HG03439 (cell line): ENCODE data around the gene GUCY1A1.

Experiments used
- ATAC-seq: cut with Tn5 transposase; IDR thresholded peaks from one replicate; pipeline ENCODE4 v1.9.1; 2021; ENCODE audit warnings: mild to moderate bottlenecking, moderate library complexity; ENCODE audit not compliant: unreplicated experiment

GUCY1A1 gene

DNA sequence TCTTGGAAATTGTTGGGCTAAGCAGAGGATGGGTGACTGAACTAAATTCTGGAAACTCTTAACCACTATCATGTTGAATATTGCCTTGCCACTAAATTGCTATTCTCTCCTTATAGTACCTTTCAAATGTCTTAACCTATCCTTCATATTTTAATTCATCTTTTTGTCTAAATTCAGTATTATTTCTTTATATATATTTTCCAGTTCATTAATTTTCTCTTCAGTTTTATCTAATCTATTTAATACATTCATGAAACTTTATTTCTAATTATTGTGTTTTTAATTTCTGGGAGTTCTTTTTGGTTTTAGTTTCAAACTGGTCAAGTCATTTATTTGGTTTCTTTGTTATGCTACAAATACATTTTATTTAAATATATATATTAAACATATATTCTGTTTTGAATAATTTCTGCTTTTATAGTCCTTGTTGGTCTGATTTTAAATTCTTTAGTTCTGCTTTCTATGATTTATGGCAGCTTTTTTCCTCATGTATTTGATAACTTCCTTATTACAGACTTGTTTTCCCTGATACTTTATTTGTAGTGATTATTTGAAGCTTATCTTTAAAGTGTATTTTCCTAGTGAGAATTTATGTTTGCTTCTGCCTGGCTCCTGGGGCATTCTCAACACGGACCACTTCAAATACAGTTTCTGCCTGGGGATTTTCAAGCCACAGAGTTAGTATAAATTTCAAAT, 8.5 kb upstream of the GUCY1A1 start:
- no peak for ATAC-seq

DNA sequence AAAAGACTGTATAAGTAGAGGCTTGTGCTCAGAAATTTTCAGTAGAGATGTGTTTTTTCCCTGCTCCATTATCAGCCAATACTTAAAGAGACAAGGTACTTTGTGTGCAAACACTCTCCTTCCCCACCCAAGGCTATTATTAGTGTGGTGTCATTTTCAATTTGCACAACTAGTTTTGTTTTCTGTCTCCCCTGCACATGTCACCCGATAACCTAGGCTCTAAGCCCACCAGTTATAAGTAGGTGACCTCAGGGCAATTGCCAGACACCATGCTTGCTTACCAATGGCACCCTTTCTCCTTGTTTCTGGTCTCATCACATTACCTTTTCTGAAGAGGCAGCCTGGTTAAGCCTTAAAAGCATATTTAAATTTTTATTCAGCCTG, 8.0 kb upstream of the GUCY1A1 start:
- no peak for ATAC-seq

DNA sequence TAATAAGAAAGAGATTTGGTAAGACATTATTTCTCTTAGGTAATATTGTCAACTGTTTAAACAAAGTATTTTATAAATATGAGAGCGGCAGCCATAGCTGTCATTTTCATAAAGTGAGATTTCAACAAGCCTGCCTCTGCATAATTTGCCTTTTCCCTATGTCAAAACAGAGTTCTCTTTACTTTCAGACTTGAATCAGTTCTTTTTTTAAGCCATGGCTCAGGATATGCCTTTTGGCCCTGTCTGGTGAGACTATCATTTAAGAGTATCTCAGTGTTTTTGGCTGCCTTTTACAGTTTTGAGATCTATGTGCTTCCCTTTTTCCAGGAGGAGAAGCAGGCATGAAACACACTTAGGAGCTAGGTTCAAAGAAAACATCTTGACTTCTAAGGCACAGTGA, 7.5 kb upstream of the GUCY1A1 start:
- no peak for ATAC-seq

DNA sequence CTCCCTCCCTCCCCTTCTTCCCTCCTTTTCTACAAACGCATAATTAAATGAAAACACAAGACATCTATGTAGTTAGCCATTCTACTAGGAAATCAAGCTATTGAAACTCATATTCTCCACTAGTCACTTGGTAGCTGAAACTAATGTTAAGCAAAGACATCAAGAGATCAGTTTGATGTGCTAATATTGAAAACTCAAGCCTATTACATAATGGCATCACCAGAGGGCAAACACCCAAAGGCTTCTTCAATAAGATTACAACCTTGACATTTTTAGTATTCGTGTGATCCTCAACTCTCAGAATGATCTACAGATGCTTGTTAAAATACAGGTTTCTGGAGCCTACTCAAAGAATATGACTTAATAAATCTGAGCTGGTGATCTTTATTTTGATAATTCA, 6.2 kb upstream of the GUCY1A1 start:
- ATAC-seq: no peak

DNA sequence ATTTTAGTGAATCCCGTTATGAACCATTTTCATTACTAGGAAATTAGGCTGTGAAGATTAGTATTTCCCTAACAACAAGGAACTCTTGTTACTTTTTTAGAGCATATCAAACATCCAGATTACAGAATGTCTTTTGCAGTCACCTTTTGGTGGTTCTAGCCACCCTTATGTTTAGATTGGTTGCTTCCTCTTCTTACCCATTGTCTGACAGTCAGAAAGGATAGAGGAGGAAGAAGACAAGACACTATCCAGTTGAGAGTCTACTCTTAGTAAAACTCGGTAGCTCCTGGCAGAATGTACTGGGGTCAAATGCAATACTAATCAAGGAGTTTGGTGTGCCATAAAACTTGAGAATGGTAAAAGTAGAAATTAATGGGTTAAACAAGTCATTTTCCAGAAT, 1.6 kb upstream of the GUCY1A1 start:
- ATAC-seq: no peak

DNA sequence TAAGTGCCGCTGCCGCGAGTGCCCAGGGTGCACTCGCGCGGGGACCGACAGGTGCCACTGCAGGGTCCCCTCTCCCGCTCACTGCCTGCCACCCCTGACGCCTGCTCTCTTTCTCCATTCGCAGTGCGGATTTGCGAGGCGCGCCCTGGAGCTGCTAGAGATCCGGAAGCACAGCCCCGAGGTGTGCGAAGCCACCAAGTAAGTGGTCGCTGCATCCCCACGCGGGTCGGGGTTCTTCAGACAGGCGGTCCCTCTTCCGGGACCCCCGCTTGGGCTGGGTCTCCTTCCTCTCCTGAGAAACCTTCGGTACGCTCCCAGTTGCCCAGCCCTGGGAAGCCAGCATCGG, 547 bp downstream of the GUCY1A1 start:
- peak; percentile 52 for ATAC-seq

DNA sequence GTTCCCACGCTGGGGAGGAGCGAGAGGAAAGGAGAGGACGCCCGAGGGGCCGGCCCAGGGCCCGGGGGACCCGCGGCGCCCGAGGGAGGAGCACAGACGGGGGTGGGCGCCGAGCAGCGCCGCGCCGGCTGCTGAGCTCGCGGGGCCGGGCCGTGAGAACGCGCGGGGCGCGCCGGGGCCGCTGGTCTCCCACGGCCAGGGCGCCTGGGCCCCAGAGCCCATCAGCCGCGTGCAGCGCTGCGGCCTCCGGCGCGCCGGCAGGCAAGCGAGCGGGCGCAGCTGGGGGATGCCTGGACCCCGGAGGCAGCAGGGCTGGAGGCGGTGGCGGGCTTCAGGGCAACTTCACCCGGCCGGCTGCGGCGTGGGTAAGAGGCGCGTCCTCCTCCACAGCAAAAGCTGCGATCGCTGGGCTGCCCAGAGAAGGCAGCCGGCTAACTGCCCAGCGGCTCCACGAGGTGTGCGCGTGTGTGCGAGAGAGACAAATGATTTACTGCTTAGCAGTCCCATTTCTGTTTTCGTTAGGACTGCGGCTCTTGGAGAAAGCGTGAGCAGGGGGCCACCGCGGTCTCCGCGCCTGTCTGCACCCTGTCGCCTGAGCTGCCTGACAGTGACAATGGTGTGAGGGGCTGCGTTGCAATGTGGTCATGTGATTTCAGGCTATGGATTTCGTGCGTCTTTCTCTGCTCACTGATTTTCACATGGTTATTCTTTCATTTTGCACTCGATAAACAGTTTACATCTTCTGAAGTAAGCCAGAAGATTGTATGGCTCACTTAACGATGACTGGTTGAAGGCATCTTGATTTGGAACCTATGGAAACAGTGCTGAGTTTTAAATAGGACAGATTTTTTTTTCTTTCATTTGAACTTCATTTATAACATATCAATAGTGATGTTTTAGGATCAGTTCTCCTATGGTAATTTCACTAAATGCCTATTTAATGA, 1.2 kb downstream of the GUCY1A1 start:
- ATAC-seq: peak; percentile 54

DNA sequence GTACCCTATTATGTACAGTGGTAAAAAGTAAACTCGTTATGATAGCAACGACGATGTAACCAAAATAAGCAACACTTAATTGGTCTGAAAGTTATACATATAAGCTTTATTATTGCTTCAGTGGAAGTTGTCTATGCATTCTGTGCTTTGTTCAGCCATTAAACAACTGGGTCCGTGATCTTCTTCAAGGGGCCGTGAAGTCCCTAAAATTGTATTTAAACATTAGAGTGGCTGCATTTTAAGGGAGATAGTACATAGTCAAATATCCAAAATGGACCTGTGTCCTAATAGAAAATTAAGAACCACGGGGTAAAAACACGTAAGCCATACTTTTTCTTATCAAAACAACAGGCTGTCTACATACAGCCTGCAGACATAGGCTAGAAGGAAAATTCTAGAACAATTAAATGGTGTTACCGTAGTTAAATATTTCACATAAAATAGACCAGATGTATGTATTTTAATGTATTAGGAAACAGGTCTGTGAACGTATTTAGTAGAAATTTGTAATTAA, 2.1 kb downstream of the GUCY1A1 start:
- no peak for ATAC-seq

DNA sequence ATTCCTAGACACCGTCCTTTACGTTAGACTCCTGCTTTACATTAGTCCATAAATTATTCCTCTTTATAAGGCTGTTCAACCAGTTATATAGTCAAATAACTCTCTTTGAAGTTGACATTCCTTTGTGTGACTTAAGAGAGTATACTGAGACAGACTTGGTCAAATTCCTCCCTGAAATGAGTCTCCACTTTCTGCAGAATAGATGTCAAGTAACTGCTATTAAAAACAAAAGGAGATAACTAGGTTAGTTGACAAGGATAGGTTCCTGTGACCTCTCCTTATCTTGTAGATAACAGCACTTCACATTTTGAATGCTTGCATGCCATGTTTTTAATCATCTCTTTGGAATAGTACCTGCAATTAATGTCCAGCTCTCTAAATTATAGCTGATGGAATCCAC, 5.7 kb downstream of the GUCY1A1 start:
- no peak for ATAC-seq

DNA sequence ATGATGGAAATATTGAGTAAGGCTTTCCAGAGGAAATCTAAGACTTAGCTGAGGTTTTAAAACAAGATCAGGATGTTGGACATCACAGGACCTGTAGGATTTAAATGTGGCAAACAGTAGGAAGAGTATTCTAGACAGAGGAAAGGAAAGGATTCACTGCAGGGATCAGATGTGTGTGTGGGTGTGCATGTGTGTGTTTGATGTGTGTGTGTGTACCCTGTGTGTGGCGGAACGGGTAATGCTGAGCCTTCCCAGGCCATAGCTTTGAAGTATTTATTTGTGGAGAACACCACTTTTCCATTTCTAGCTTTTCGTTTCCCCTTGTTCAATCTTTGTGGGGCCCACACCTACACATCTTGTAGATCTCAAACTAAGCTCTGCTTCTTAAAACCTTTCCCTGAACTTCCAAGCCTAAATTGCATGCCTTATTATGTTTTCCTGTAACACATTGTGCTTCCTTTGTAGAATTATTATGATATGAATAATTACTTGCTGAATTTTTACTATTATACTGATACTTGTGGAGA, 6.9 kb downstream of the GUCY1A1 start:
- no peak for ATAC-seq

DNA sequence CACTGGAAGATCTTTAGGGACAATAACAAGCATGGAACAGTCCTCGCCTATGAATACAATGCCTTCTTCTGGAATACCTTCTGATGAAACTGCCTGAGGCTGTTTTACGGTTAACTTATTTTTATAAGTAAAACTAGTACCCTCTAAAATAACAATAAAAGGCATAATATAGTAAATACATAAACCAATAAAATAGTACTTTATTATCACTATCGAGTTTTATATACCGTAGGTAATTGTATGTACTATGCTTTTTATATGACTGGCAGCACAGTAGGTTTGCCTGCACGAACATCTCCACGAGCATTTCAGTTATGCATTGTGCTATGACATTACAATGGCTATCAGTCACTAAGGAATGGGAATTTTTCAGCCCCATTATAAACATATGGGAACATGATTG, 8.0 kb downstream of the GUCY1A1 start:
- no peak for ATAC-seq

DNA sequence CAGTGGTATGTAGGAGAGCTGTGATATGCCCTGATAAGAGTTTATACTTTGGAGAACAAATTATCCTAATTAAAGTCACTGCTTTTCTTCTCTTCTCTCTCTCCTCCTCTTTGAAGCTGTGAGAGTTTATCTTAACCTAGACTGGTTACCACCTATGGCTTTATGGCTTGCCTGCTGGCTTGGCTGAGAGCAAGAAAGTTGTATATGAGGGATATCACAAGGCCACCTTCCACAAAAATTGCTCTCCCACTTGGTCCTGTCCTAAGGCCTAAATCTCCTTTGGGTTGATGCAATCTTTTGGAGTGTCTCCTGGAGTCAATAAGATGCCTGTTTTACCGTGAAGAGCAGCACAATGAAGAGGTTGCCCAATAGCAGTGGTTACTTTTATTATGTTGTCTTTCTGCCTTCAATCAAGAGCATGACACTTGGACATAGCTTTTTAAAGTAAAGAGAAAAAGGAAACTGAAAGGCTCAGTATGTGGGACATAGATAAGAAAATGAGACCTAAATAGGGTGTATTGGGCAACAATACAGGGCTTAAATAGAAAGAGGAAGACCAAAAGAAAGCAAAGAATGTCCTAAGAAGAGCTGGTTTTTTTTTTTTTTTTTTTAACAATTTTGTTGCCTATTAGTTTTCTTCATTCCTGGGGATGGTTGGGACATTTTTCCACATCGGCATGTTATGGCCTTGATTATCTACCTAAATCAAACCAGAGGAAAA, 9.2 kb downstream of the GUCY1A1 start:
- ATAC-seq: peak; percentile 82

DNA sequence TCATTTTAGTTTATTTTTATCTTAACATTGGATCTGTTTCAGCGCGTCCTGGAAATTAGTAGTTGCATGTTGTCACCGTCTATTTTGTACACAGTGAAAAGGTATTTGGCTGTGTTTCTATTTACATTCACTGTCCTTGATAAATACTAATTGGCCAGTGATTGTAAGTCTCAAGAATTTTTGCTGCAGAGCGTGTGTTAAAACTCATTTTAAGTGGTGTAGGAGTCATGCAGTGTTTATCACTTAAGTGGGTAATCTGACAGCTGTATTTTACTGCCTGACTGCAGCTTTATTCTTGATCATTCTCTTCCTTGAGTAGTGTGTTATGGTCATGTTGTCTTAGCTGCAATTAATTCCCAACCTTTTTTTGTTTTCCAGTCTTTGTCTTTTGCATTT, 9.8 kb downstream of the GUCY1A1 start:
- ATAC-seq: no peak

DNA sequence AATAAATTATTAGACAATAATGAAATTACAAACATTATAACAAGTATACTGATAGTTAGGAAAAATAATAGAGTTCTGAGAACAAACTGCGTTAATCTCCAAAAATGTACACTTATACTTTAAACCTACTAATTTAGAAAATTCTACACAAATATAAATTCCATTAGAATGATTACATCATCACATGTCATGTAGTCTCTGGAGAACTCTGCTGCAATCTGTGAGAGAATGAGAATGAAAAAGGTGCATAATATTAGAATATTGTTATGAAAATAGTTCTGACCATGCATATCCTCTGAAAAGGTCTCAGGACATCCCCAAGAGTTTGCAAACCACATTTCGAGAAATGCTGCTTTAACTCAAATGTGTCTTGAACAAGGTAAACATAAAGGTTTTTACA, 11.4 kb downstream of the GUCY1A1 start:
- no peak for ATAC-seq

DNA sequence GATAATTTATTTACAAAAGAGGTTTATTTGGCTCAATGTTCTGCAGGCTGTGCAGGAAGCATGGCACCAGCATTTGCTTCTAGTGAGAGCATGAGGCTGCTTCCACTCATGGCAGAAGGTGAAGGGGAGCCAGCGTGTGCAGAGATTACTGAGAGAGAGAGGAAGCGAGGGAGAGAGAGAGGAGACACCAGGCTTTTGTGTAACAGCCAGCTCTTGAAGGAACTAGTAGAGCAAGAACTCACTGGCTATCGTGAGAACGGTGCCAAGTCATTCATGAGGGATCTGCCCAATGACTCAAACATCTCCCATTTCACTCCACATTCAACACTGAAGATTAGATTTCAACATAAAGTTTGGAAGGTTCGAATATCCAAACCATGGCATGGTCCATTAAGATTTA, 12.7 kb downstream of the GUCY1A1 start:
- no peak for ATAC-seq

DNA sequence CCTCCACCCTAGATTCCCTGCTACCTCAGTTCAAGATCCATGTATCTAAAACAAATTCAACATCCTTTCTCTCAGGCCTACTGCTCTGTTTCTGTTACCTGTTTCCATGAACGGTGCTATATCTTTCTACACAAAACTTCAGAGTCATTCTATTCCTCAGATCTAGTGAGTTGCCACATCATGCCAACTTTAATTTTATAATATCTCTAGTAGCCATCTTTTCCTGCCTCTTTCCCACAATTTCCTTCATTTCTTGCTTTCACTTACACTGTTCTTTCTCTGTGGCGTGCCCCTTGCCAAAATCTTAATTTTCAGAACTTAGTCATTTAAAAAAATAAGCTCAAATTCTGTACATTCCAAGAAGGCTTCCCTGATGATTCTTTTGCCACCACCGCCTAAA, 15.2 kb downstream of the GUCY1A1 start:
- ATAC-seq: no peak

DNA sequence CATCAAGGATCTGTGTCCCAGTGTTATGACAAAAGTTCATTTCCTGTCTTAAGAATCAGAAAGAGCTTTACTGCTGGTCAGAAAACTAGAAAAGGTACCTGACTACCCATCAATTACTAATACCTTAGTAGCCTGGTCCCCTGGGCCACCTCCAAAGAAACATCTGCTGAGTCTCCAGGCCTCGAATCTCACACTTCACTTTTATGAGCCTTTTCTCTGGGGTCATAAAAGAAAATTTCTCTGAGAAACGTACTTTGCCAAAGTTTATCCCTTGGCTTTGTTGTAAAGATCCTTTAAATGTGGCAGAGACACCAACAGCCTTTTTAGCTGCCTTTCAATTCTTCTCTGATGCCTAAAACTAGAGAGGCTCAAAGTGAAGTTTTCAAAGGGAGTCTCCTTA, 17.8 kb downstream of the GUCY1A1 start:
- no peak for ATAC-seq

DNA sequence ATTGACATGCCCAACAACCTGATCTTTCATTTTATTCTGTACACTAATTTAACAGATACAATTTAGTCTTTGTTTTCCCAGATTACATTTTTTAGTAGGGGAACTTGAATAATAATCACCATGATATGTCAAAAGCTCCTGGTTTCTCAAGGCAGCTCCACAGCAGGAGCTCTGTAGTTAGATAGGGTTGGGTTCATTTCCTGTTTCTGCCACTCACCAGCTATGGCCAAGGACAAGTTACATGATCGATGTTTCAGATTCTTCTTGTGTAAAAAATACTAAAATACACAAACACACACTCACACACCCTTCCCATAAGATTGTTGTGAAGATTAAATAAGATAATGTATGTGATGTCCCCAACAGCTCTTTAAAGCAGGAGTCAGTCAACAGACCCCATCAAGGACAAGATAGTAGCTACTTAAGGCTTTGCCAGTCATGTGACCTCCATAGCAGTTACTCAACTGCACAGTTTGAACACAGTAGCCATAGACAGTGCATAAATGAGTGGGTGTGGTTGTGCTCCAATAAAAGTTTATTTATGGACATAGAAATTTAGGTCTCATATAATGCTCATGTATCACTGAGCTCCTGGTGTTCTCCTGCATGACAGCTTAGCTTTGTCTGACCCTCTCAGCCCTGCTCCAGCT, 18.4 kb downstream of the GUCY1A1 start:
- ATAC-seq: no peak

DNA sequence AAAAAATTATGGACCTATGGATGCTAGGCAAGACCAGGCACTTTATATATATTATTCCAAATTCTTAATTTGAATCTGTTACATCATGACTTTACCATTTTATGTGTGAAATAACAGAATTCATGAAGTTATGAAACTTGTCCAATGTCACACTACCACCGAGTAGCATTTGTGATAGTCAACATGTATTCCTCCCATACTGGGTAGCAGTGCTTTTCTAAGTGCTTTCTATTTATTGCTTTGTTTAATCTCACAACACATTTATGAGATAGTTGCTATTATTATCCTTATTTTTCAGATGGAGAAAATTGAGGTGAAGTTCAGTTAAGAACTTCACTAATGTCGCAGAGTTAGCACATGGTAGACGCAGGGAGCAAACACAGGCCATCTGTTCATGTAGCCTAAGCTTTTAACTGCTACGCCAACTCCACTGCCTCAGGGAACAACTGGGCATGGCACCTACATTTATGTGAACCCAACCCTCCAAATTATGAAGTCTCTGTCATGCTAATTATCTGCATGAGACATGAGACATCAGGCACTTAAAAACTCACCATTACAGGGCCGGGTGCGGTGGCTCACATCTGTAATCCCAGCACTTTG, 20.8 kb downstream of the GUCY1A1 start:
- ATAC-seq: no peak

DNA sequence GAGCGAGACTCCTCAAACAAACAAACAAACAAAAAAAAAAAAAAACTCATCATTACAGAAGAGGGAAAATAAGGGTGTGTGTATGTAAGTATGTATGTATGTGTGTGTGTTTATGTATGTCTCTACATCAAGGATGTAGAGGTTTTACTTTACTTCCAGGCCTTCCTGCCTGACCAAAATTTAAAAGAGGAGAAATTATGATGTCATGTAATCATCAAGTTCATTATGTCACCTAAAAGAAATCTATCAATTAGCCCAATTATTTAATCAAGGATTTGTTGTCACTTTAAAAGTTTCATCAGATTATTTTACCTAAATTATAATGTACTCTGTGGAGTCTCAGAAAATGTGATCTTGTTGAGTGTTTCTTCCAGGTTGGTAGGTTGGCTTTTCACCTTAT, 21.6 kb downstream of the GUCY1A1 start:
- no peak for ATAC-seq
